Fibroblast of mammary gland (primary cell): ENCODE results near the gene TRIM61.
"Not testable (repeated sequence)": the region's sequence is repeated elsewhere in the genome, so short reads cannot be mapped to it uniquely, and the experiment has no call there.

Experiments used
- DNase-seq: peaks from one replicate; pipeline ENCODE4 v3.0.0-alpha.2; 2010; ENCODE audit warnings: low read depth
- H3K4me3 ChIP-seq: 2 replicates; pipeline ENCODE4 v1.5.1; 2011; ENCODE audit warnings: low read depth, mild to moderate bottlenecking, low read length, moderate library complexity; ENCODE audit not compliant: control insufficient read depth
- CTCF ChIP-seq: conservative IDR thresholded peaks from 2 replicates; pipeline ENCODE4 v1.5.1; 2011; ENCODE audit warnings: low read depth, low read length, inconsistent platforms; ENCODE audit not compliant: control insufficient read depth, insufficient read depth

Gene TRIM61

GRCh38 chr4:164977243-164978164 lies at the start of gene TRIM61:
TRIM61 (minus strand) TSS chr4:164977657; CDS start chr4:164970002, 7,655 bp downstream.
- peak within 1 kb of the TSS; percentile 61 for H3K4me3 ChIP-seq
- TF ChIP-seq CTCF = no peak
- DNase-seq = peak; percentile 41

GRCh38 chr4:165025782-165026181 lies 48.3 kb upstream of the TRIM61 start:
- not testable (repeated sequence) for DNase-seq, H3K4me3 ChIP-seq

- H3K4me3 ChIP-seq, DNase-seq: not testable (repeated sequence)
These were observed 42.5 kb upstream of the TRIM61 start for GRCh38 chr4:165019995-165020394.

- peak; percentile 13 for DNase-seq
- TF ChIP-seq CTCF = peak; percentile 33
- no peak overlapping the region for H3K4me3 ChIP-seq
These were observed 39.5 kb upstream of the TRIM61 start for GRCh38 chr4:165016971-165017370.

- H3K4me3 ChIP-seq = no peak overlapping the region
- TF ChIP-seq CTCF = no peak
These were observed 36.2 kb upstream of the TRIM61 start for GRCh38 chr4:165013691-165014090.

GRCh38 chr4:165011403-165011802 lies 33.9 kb upstream of the TRIM61 start:
- H3K4me3 ChIP-seq = no peak overlapping the region
- no peak for TF ChIP-seq CTCF
- no peak for DNase-seq

More at GRCh38 chr4:165013691-165014090, 36.2 kb upstream of the TRIM61 start:
- DNase-seq = no peak

- no peak for DNase-seq
- no peak for TF ChIP-seq CTCF
- no peak overlapping the region for H3K4me3 ChIP-seq
These were observed 33.5 kb upstream of the TRIM61 start for GRCh38 chr4:165010991-165011390.
